SJSA1 (cell line): ENCODE results near the gene SLC15A2. TPM values are rescaled to one million over a fixed set of nuclear protein-coding genes. Genes with fewer than 3 reads are reported as not detected.
"Not testable (repeated sequence)": the region's sequence is repeated elsewhere in the genome, so short reads cannot be mapped to it uniquely, and the experiment has no call there.

Experiments used
- DNase-seq, 2 experiments: peaks; one replicate each; pipeline ENCODE4 v3.0.0-alpha.2; 2015 to 2020; ENCODE audit warnings: low spot score in 2 of 2, low read depth in 1 of 2
- H3K27ac ChIP-seq: fragments of 250-450 bp; sonication (Bioruptor Pico); 2 replicates; pipeline ENCODE4 v1.5.1; 2020; ENCODE audit warnings: mild to moderate bottlenecking, moderate library complexity
- H3K27me3 ChIP-seq: fragments of 250-450 bp; sonication (Bioruptor Pico); replicated peaks from 2 replicates; pipeline ENCODE4 v1.5.1; 2020; ENCODE audit warnings: mild to moderate bottlenecking, moderate library complexity
- H3K36me3 ChIP-seq: fragments of 250-450 bp; sonication (Bioruptor Pico); 2 replicates; pipeline ENCODE4 v1.5.1; 2020; ENCODE audit warnings: mild to moderate bottlenecking
- H3K4me1 ChIP-seq: fragments of 250-450 bp; sonication (Bioruptor Pico); replicated peaks from 2 replicates; pipeline ENCODE4 v1.6.1; 2021; ENCODE audit warnings: mild to moderate bottlenecking
- H3K4me3 ChIP-seq: fragments of 250-450 bp; sonication (Bioruptor Pico); 2 replicates; pipeline ENCODE4 v1.5.1; 2020; ENCODE audit warnings: mild to moderate bottlenecking
- H3K9me3 ChIP-seq: fragments of 250-450 bp; sonication (Bioruptor Pico); replicated peaks from 2 replicates; pipeline ENCODE4 v1.5.1; 2020; ENCODE audit warnings: mild to moderate bottlenecking
- total RNA-seq: library from RNA; depleted of rRNA; stranded (reverse); fragments of >200 nt; shearing (Covaris generic); gene quantifications from 2 replicates; pipeline ENCODE4 v1.2.3, GENCODE V29; 2014

SLC15A2 gene
- total RNA-seq, 1 experiment from 2014 or later = not detected

DNA sequence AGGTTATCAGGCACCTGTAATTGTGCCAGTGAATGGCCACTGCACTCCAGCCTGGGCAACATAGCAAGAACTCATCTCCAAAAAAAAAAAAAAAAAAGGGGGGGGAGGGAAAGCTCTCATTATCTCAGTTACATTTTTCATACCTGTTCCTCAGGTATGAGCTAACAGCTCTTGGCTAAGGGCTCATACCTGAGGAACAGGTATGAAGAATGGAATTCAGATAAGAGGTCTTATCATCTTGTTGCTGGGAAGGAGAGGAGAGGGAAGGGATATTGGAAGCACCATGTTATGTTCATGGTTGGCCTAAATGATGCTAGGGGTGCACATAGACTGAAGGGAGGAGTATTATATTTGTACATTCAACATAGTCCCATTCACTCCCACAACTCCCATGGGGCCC, 2.6 kb downstream of the SLC15A2 start:
- Histone ChIP-seq H3K4me1 (no peaks in the 10 kb centered on the region), H3K4me3 (no peak overlapping the region), H3K9me3 (no peaks in the 10 kb centered on the region), H3K27me3 (no peaks in the 10 kb centered on the region), H3K36me3 (no peaks in the 10 kb centered on the region), H3K27ac (no peak overlapping the region)
- DNase-seq = no peak

DNA sequence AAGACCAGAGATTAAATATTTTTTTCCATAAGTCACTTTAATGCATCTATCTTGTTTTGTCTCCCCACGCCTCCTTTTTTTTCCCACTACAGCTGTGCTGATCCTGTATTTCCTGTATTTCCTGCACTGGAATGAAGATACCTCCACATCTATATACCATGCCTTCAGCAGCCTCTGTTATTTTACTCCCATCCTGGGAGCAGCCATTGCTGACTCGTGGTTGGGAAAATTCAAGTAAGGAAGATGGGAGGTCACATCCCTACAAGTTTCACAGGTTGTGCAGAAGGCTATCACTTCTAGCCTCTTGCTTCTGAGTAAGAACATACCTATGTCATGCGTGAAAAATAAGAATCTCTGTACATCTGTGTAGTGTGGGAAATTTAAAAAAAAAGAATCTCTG, 3.1 kb downstream of the SLC15A2 start:
- Histone ChIP-seq H3K36me3 (no peaks in the 10 kb centered on the region), H3K4me3 (no peak overlapping the region), H3K4me1 (no peaks in the 10 kb centered on the region), H3K27me3 (no peaks in the 10 kb centered on the region), H3K27ac (no peak overlapping the region), H3K9me3 (no peaks in the 10 kb centered on the region)
- no peak for DNase-seq

DNA sequence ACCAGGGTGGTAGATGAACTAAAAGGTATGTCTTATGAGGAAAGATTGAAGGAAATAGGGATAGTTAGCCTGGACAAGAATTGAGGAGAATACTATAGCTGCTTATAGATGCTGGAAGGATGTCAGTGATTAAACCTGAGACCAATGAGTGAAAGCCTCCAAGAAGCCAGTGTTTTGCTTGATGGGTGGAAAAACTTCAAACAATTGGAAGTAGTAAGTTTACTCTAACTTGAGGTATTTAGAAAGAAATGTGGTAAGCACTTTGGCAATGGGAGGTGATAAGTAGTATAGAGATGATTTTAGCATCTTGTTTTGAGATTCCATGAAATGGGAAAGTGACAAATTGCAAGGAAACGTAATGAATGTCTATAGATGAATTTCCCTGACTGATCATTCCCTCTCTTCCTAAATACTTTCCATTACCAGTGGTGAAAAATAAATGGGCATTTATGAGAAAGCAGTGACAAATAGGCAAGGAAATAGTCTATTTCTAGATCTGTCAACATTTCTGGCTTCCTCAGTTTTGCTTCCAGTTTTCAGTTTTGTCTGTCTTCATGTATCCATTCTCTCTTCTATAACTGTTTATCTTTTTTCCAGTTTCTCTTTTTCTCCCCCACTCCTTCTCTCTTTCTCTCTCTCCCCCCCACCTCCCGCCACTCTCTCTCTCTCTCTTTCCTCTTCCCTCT, 19.2 kb downstream of the SLC15A2 start:
- H3K27me3 ChIP-seq = no peaks in the 10 kb centered on the region
- H3K9me3 ChIP-seq = no peaks in the 10 kb centered on the region
- H3K4me3 ChIP-seq = no peak overlapping the region
- DNase-seq = no peak
- H3K36me3 ChIP-seq = no peaks in the 10 kb centered on the region
- H3K27ac ChIP-seq = no peak overlapping the region
- H3K4me1 ChIP-seq = no peaks in the 10 kb centered on the region

DNA sequence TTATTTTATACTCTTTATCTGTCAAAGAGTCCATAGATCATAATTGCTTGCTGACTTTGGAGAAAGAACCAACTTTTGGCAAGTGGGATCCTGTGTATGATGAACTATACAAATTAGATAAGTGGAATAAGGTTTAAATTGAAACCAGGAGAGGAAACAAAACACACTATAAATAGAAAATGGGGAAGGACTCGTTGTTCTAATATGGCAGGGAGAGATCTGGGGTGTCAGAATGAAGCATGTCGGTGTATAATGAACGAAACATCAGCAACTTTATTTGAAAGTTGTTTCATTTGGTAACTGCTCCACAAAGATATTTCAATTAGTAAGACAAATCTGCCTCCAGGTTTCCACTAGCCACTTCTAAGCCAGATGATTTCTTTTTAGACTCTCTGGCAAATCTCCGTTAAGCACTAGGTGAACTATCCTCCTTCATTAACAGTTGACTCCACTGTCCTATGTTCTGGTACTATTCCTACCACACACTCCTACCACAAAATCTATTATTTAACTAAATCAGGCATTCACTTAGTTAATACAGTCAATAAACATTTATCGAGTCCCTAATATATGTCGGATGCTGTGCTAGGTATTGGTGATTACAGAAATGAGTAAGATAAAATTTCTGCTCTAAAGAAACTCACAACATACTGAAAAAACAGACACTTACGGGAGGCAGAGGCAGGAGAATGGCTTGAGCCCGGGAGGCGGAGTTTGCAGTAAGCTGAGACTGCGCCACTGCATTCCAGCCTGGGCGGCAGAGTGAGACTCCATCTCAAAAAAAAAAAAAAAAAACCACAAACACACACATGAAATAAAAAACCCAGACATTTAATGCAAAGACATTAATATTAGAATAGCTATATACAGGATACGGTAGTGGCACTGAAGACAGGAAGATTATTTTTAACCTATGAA, 20.1 kb downstream of the SLC15A2 start:
- Histone ChIP-seq H3K4me1 (no peaks in the 10 kb centered on the region), H3K36me3 (no peaks in the 10 kb centered on the region), H3K9me3 (no peaks in the 10 kb centered on the region), H3K27me3 (no peaks in the 10 kb centered on the region), H3K4me3 (no peak overlapping the region), H3K27ac (no peak overlapping the region)
- no peak for DNase-seq

DNA sequence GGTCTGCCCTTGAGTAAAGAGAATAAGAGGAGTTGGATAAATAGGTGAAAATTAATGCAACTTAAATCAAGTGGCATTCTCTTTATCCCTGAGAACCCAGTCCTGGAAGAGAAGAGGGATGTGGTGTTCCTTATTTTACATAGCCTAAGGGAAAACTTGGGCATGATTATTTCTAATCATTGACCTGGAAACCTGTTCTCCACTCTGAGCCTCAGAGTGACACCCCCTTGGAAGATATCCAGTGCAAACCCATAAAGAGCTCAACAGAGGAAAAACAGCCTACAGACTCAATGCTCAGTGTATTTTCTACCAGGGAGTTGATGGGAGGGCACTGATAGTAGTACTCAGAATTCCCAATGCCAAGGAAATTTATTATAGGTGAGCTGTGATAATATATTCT, 22.0 kb downstream of the SLC15A2 start:
- DNase-seq = no peak
- H3K36me3 ChIP-seq = no peaks in the 10 kb centered on the region
- H3K4me1 ChIP-seq = no peaks in the 10 kb centered on the region
- no peaks in the 10 kb centered on the region for H3K27me3 ChIP-seq
- H3K9me3 ChIP-seq = no peaks in the 10 kb centered on the region
- no peak overlapping the region for H3K27ac ChIP-seq
- no peak overlapping the region for H3K4me3 ChIP-seq

DNA sequence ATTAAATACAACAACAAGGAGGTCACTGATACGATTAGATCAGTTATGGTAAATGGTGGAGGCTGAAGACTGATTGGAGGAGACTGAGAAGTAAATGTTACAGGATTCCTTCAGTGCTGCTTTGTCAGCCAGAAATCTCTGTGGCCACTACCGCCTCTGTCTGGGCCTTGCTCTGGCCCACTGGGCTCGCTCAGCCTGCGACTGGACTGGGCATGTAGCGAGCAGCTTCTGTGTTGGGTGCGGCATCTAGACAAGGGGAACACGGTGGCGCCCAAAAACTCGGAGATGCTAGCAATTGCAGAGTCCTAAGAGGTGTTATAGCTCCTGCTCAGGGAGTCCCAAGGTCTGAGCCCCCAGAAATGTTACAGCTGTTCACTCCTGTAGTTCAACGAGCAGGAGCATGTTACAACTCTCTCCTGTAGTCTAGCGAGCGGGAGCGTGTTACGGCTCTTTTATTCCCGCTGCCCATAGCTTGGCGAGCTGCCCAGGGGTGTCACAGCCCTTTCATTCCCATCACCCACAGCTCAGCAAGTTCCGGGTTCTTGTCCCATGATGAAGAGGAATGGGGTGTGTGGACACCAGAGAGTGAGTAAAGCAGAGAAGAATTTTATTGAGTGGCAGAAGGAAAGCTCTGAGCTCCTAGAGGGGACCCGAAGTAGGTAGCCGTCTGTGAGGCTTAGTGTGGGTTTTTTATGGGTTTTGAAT, 24.7 kb downstream of the SLC15A2 start:
- no peaks in the 10 kb centered on the region for H3K4me1 ChIP-seq
- H3K27ac ChIP-seq = no peak overlapping the region
- no peaks in the 10 kb centered on the region for H3K36me3 ChIP-seq
- no peaks in the 10 kb centered on the region for H3K27me3 ChIP-seq
- no peak for DNase-seq
- H3K4me3 ChIP-seq = no peak overlapping the region
- H3K9me3 ChIP-seq = no peaks in the 10 kb centered on the region

DNA sequence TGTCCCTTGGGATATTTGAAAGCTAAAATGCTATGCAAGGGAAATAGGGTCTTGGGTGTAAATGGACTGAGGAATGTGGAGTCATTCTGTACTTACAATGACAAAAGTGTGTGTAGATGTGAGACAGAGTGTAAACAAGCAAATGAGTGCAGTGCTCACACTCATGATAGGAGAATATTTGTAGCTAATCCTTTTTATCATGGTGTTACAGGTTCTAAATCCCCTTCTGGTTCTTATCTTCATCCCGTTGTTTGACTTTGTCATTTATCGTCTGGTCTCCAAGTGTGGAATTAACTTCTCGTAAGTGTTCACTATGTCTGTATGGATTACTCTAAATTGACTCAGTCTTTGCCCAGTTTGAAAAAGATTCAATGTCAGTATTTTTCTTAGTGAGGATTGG, 30.5 kb downstream of the SLC15A2 start:
- H3K4me3 ChIP-seq = no peak overlapping the region
- DNase-seq = no peak
- H3K36me3 ChIP-seq = no peaks in the 10 kb centered on the region

DNA sequence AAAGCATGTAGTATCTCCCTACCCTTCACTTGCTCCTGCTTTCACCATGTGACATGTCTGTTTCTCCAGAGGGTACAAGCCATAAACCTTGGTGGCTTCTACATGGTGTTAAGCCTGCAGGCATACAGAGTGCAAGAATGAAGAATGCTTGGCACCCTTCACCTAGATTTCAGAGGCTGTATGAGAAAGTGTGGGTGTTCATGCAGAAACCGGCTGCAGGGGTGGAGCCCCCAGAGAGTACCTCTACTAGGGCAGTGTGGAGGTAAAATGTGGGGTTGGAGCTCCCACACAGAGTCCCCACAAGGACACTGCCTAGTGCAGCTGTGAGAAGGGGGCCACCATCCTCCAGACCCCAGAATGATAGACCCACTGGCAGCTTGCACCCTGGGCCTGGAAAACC, 32.2 kb downstream of the SLC15A2 start:
- Histone ChIP-seq H3K4me1 (no peaks in the 10 kb centered on the region), H3K27me3 (no peaks in the 10 kb centered on the region), H3K9me3 (no peaks in the 10 kb centered on the region), H3K36me3 (no peaks in the 10 kb centered on the region), H3K27ac (no peak overlapping the region), H3K4me3 (no peak overlapping the region)
- DNase-seq = no peak

More for the DNA sequence above, 30.5 kb downstream of the SLC15A2 start:
- no peaks in the 10 kb centered on the region for H3K9me3 ChIP-seq
- no peaks in the 10 kb centered on the region for H3K27me3 ChIP-seq
- no peaks in the 10 kb centered on the region for H3K4me1 ChIP-seq
- no peak overlapping the region for H3K27ac ChIP-seq

DNA sequence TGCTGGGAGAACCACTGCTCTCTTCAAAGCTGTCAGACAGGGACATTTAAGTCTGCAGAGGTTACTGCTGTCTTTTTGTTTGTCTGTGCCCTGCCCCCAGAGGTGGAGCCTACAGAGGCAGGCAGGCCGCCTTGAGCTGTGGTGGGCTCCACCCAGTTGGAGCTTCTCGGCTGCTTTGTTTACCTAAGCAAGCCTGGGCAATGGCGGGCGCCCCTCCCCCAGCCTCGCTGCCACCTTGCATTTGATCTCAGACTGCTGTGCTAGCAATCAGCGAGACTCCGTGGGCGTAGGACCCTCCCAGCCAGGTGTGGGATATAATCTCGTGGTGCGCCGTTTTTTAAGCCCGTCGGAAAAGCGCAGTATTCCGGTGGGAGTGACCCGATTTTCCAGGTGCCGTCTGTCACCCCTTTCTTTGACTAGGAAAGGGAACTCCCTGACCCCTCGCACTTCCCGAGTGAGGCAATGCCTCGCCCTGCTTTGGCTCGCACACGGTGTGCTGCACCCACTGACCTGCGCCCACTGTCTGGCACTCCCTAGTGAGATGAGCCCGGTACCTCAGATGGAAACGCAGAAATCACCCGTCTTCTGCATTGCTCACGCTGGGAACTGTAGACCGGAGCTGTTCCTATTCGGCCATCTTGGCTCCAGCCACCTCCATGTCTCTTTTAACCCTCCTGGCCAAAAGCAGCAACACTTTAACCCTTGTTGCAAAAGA, 44.1 kb downstream of the SLC15A2 start:
- H3K27ac ChIP-seq, DNase-seq: not testable (repeated sequence)

DNA sequence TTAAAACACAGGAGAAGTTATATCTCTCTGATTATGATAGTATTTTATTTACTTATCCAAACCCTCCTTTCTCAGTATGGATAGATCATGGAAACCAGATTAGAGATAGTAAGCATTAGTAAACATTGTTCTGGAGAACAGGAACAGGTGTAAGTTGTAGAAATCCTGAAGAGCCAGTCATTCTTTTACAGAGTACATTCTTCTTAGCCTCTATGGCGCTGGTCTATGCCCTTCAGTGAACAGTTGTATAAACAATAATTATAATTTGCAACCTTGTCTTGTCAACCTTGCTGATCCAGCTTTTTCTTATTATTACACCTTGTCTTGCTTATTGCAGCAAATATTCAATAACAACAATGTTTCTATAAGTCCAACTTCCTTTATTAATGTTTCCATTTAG, 47.4 kb downstream of the SLC15A2 start:
- DNase-seq = no peak
- Histone ChIP-seq H3K27me3 (no peaks in the 10 kb centered on the region), H3K27ac (no peak overlapping the region), H3K4me3 (no peak overlapping the region), H3K4me1 (no peaks in the 10 kb centered on the region), H3K9me3 (0 out of 2 replicates have a peak, but pooled peaks cover 2% of the 10 kb centered on the region), H3K36me3 (no peaks in the 10 kb centered on the region)

More for the DNA sequence above, 44.1 kb downstream of the SLC15A2 start:
- not testable (repeated sequence) for H3K4me3 ChIP-seq, H3K9me3 ChIP-seq, H3K36me3 ChIP-seq, H3K4me1 ChIP-seq, H3K27me3 ChIP-seq

DNA sequence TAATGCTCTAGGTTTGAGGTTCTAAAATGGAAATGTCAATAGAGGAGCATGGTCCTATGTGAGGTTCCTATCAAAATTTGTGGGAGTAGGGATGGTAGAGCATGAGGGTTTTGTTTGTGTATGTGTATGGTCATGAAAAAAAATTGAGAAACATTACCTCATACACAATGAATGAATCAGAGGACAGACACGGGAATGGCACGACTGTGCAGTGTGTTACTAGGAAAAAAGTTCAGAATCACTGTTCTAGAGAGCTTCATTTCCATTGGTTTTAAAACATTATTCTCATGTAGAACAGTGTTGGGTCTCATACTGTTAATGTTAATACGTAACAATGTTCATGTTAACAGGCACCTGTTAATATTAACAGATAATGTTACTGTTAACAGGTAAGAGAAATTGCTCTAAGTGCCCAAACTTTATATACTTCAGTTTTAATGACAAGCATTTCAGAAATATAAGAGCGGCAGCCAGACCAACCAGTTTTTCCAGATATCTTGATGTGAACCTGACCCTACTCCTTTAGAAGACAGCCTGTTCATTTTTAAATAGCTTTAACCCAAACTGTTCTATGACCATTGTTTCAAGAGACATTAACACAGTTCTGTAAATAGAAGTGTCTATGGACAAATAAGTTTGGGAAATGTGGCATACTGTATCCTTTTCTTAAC, 48.0 kb downstream of the SLC15A2 start:
- no peak overlapping the region for H3K4me3 ChIP-seq
- no peaks in the 10 kb centered on the region for H3K4me1 ChIP-seq
- H3K27ac ChIP-seq = no peak overlapping the region
- H3K9me3 ChIP-seq = 0 out of 2 replicates have a peak, but pooled peaks cover 2% of the 10 kb centered on the region
- H3K27me3 ChIP-seq = no peaks in the 10 kb centered on the region
- DNase-seq = no peak
- no peaks in the 10 kb centered on the region for H3K36me3 ChIP-seq

DNA sequence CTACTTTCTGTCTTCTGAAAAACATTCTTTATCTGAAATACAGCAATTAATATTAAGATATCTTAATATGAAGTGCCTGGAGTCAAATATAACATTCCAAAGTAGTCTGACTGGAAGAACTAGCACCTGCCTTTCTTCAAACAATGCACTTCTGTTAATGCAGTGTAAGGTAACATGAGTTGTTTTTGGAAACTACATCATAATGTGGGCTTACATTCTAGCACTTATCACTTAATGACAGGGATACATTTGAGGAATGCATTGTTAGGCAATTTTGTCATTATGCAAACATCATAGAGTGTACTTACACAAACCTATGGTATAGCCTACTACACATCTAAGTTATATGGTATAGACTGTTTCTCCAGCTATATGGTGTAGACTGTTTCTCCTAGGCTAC, 49.2 kb downstream of the SLC15A2 start:
- Histone ChIP-seq H3K9me3 (0 out of 2 replicates have a peak, but pooled peaks cover 2% of the 10 kb centered on the region), H3K36me3 (no peaks in the 10 kb centered on the region), H3K4me3 (no peak overlapping the region), H3K4me1 (no peaks in the 10 kb centered on the region), H3K27me3 (no peaks in the 10 kb centered on the region), H3K27ac (no peak overlapping the region)
- no peak for DNase-seq

DNA sequence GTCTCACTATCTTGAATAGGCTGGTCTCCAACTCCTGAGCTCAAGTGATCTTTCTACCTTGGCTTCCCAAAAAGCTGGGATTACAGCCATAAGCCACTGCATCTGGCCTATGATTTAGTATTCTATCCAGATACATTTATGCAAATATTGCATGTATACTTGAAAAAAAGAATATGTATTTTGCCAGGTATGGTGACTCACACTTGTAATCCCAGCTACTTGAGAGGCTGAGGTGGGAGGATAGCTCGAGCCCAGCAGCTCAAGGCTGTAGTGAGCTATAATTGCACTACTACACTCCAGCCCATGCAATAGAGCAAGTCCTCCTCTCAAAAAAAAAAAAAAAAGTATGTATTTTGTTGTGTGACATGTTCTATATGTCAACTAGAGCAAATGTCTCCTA, 54.4 kb downstream of the SLC15A2 start:
- Histone ChIP-seq H3K4me3 (no peak overlapping the region), H3K27ac (no peak overlapping the region), H3K4me1 (no peaks in the 10 kb centered on the region), H3K27me3 (no peaks in the 10 kb centered on the region), H3K9me3 (no peaks in the 10 kb centered on the region), H3K36me3 (no peaks in the 10 kb centered on the region)
- DNase-seq = no peak
